Measurements from ENCODE around the gene INTS15.
A peak's percentile ranks its signal among the peaks of the same experiment; 100 is the strongest.
"Not testable (repeated sequence)": the region's sequence is repeated elsewhere in the genome, so short reads cannot be mapped to it uniquely, and the experiment has no call there.

The INTS15 gene

DNA sequence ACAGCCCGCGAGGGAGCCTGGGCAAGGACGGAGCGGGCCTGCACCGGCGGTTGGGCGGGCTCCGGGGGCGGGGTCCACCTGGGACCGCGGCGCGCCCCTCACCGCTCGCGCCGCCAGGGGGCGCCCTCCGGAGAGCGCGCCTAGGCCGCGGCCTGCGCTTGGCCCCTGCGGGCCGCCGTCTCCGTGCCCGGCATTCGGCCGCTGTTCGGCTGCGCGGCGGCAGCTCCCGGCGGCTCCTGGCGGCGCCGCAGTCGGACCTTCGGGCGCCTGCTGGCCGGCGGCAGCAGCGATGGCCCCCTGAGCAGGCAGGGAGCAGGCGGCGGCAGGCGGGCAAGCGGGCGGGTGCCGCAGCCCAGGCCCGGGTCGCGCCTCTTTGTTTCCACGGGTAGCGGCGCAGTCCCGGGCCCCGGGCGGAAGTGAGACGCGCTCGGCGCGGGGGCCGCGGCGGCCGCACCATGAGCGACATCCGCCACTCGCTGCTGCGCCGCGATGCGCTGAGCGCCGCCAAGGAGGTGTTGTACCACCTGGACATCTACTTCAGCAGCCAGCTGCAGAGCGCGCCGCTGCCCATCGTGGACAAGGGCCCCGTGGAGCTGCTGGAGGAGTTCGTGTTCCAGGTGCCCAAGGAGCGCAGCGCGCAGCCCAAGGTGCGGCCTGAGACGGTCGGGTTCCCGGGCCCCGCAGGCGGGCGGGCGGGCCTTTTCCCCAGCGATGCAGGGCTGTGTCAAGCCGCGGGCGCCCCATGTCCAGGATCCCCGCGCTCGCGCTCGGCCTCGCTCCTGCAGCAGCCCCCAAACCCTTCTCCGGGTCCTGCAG lies at the start of gene INTS15:
Gene INTS15 (plus strand): TSS at position 193 of the 816 bp plus-strand sequence. CDS start 263 bp downstream, at position 456.
- DNase-seq (ENCODE audit: low spot score), result peak; percentile 97

GRCh38 chr7:6542368-6542767 lies 47.5 kb upstream of the INTS15 start:
- no peak for DNase-seq (ENCODE audit: low spot score)

DNA sequence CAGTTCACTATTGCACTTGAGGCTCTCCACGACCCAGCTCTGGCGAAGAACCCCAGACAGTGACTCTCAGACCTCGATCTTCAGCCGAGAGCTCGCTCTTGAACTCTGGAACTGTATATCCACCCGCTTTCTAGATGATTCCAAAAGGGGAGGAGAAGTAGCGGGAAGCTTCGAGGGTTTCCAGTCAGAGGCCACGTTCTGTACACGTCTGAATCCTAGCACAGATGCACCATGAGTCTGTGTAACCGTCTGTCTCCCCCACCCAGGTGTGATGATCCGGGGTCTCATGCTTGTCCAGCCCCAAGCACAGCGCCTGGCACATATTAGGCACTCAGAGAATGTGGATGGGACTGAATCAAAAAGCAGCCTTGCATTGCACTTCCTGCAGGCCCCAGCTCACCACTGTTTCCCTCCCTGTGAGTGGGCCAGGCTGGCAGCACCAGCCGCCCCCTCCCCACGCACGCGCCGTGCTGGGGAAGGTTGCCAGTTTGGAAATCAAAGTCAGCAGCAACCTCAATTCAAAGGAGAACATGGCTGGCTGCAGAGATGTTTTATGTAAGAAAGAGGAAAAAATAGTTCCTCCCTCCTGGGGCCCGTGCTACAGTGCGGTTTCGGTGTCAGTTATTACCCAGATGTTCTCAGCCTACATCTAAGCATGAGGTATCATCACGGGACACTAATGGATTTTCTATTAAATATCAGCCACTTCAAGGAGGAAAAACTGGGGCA lies 44.3 kb upstream of the INTS15 start:
- DNase-seq (ENCODE audit: low spot score), result peak; percentile 6

GRCh38 chr7:6546498-6547251 lies 43.1 kb upstream of the INTS15 start:
- DNase-seq (ENCODE audit: low spot score), result no peak

DNA sequence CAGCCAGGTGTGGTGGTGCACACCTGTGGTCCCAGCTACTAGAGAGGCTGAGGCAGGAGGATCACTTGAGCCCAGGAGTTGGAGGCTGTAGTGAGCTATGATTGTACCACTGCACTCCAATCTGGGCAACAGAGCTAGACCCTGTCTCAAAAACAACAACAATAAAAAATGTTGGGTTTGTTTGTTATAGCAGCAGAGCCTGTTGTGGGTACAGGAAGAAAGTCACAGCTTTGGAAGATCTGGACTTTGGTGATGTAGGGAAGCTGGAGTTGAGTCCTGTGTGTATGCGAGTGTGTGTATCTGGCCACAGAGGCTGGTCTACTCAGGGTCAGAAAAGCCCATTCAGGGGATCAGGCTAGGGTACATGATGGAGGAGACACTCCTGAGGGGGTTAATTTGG lies 42.4 kb upstream of the INTS15 start:
- no peak for DNase-seq (ENCODE audit: low spot score)

DNA sequence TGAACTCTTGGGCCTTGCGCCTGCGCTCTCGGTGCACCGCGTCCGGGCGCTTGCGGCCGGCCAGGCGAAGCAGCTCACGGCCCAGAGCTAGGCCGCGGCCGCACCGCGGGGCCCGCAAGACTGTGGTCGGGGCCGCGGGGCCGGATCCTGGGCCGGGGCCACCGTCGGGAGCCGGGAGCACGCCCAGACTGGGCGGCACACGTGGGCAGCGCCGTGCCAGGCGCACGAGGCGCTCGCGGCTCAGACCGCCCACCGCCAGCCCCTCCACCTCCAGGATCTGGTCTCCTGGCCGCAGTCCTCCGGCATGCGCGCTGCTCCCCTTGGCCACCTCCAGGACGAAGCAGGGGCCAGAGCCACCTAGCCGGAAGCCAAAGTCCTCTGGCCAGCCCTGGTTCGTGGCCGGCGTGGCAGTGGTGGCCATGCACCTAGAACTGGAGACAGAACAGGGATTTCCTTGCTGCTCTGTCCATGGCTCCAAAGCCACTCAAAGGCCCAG lies 38.8 kb upstream of the INTS15 start, which contains the start of gene GRID2IP:
Gene GRID2IP (minus strand): TSS at position 446 of the 496 bp plus-strand sequence. CDS start 25 bp downstream, at position 421.
- no peak for DNase-seq (ENCODE audit: low spot score)

- DNase-seq (ENCODE audit: low spot score), result peak; percentile 17
Measured at GRCh38 chr7:6553448-6554044, 36.3 kb upstream of the INTS15 start.

DNA sequence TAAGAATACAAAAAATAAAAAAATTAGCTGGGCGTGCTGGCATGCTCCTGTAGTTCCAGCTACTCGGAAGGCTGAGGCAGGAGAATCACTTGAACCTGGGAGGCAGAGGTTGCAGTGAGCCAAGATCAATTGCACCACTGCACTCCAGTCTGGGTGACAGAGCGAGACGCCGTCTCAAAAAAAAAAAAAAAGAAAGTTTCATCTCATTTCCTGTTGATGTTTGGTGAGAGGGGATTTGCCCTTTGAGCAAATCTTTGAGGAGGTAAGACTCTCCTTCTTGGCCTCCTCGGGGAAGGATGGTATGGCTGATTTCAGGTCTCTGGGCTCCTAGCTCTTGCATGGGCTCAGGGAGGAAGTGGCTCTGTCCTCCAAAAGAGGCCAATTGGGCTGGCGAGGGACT lies 35.0 kb upstream of the INTS15 start:
- no peak for DNase-seq (ENCODE audit: low spot score)

DNA sequence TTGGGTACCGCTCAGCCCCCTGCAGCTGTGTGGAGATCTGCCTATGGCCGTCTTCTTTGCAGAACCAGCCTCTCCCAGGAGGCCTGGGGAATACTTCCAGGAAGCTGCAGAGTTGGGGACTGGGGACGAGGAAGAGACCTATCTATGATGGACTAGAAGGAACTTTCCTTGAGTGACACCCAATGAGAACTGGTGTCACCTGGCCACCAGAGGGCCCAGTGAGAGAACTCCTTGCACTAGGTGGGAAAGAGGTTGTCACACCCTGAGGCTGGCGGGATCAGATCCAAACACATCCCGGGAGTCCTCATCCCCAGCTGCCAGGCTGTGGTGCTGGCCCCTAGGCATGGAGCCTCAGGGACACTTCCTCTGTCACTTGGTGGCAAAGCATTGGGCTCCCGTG lies 33.6 kb upstream of the INTS15 start:
- DNase-seq (ENCODE audit: low spot score), result peak; percentile 5

- DNase-seq (ENCODE audit: low spot score), result peak; percentile 71
Measured at GRCh38 chr7:6558837-6559236, 31.0 kb upstream of the INTS15 start.

- no peak for DNase-seq (ENCODE audit: low spot score)
Measured at GRCh38 chr7:6559896-6560295, 29.9 kb upstream of the INTS15 start.

DNA sequence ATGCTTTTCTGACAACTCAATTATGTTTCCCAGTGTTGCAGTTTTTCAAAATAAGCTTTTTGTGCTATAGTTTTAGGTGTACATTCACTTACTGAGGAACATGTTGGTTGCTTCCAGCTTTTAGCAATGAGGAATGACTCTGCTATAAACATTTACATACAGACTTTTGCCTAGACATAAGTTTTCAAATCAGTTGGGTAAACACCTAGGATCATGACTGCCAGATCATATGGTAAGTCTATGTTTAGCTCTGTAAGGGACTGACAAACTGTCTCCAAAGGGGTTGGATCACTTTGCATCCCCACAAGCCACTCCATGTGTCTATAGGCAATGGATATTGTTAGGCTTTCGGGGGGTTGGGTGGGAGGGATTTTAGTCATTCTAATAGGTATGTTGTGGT lies 27.7 kb upstream of the INTS15 start:
- no peak for DNase-seq (ENCODE audit: low spot score)

GRCh38 chr7:6563936-6564770 lies 25.7 kb upstream of the INTS15 start:
- DNase-seq (ENCODE audit: low spot score), result peak; percentile 55

GRCh38 chr7:6565655-6566054 lies 24.2 kb upstream of the INTS15 start:
- DNase-seq (ENCODE audit: low spot score), result no peak

- no peak for DNase-seq (ENCODE audit: low spot score)
Measured at GRCh38 chr7:6567886-6568285, 21.9 kb upstream of the INTS15 start.

GRCh38 chr7:6571160-6571779 lies 18.6 kb upstream of the INTS15 start:
- no peak for DNase-seq (ENCODE audit: low spot score)

DNA sequence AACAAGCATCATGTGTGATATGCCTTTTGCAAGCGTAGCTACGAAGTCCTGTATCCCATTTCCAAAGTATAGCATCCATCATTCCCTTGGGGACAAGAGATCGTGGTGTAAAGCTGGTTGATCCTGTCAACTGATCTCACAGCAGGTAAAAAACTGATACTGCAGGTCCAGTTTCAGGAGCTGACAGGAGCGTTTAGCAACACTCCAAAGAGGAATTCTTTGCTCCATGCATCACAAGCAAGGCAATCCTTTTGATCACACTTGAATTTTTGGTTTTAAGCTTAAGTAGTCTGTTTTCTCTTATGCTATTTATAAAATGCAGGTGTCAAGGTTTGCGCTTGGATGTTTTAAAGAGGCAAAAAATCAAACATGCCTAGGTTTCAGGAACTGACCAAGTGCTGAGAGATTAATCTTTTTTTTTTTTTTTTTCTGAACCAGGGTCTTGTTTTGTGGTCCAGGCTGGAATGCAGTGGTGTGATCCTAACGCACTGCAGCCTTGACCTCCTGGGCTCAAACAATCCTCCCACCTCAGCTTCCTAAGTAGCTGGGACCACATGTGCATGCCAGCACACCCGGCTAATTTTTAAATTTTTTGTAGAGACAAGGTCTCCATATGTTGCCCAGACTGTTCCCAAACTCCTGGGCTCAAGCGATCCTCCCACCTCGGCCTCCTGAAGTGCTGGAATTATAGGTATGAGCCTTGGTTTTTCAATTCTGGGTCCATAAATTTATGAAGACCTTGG lies 14.4 kb upstream of the INTS15 start:
- no peak for DNase-seq (ENCODE audit: low spot score)

- DNase-seq (ENCODE audit: low spot score), result no peak
Measured at GRCh38 chr7:6576024-6576866, 13.6 kb upstream of the INTS15 start.

- DNase-seq (ENCODE audit: low spot score), result not testable (repeated sequence)
Measured at GRCh38 chr7:6576867-6577368, 12.9 kb upstream of the INTS15 start.
